ENCODE data around the gene AK5.

The AK5 gene

GRCh38 chr1:77378723-77379535 lies 97.1 kb downstream of the AK5 start:
- no peak for TF ChIP-seq CTCF (IDR thresholded peaks at IDR 0.05; ENCODE audit: low read length, missing control alignments)
- H3K4me3 ChIP-seq (replicated peaks; ENCODE audit: low read depth, low read length), result no peak overlapping the region
- DNase-seq (ENCODE audit: low read depth), result peak; percentile 38

- no peak for TF ChIP-seq CTCF (IDR thresholded peaks at IDR 0.05; ENCODE audit: low read length, missing control alignments)
- no peak for DNase-seq (ENCODE audit: low read depth)
- no peak overlapping the region for H3K4me3 ChIP-seq (replicated peaks; ENCODE audit: low read depth, low read length)
Measured at GRCh38 chr1:77382366-77382765, 100.5 kb downstream of the AK5 start.

- no peak overlapping the region for H3K4me3 ChIP-seq (replicated peaks; ENCODE audit: low read depth, low read length)
- DNase-seq (ENCODE audit: low read depth), result no peak
- TF ChIP-seq CTCF (IDR thresholded peaks at IDR 0.05; ENCODE audit: low read length, missing control alignments), result no peak
Measured at GRCh38 chr1:77383236-77383635, 101.4 kb downstream of the AK5 start.

GRCh38 chr1:77385551-77385950 lies 103.7 kb downstream of the AK5 start:
- H3K4me3 ChIP-seq (replicated peaks; ENCODE audit: low read depth, low read length), result no peak overlapping the region
- DNase-seq (ENCODE audit: low read depth), result no peak
- no peak for TF ChIP-seq CTCF (IDR thresholded peaks at IDR 0.05; ENCODE audit: low read length, missing control alignments)

- no peak for DNase-seq (ENCODE audit: low read depth)
- no peak for TF ChIP-seq CTCF (IDR thresholded peaks at IDR 0.05; ENCODE audit: low read length, missing control alignments)
- H3K4me3 ChIP-seq (replicated peaks; ENCODE audit: low read depth, low read length), result no peak overlapping the region
Measured at GRCh38 chr1:77386276-77386675, 104.5 kb downstream of the AK5 start.

- no peak for DNase-seq (ENCODE audit: low read depth)
- no peak for TF ChIP-seq CTCF (IDR thresholded peaks at IDR 0.05; ENCODE audit: low read length, missing control alignments)
- no peak overlapping the region for H3K4me3 ChIP-seq (replicated peaks; ENCODE audit: low read depth, low read length)
Measured at GRCh38 chr1:77387553-77387952, 105.7 kb downstream of the AK5 start.

GRCh38 chr1:77388661-77389060 lies 106.8 kb downstream of the AK5 start:
- no peak for DNase-seq (ENCODE audit: low read depth)

More at GRCh38 chr1:77388661-77389060, 106.8 kb downstream of the AK5 start:
- TF ChIP-seq CTCF (IDR thresholded peaks at IDR 0.05; ENCODE audit: low read length, missing control alignments), result no peak
- H3K4me3 ChIP-seq (replicated peaks; ENCODE audit: low read depth, low read length), result no peak overlapping the region
